CD4-positive, alpha-beta T cell treated with Interleukin-6 at 100 ng/mL for 8 hours (primary cell): ENCODE results near the gene MALL.
"Not testable (repeated sequence)": the region's sequence is repeated elsewhere in the genome, so short reads cannot be mapped to it uniquely, and the experiment has no call there.

Experiments
- DNase-seq: peaks from one replicate; pipeline ENCODE4 v3.0.0-alpha.2; 2020; ENCODE audit warnings: mixed read lengths, low spot score

MALL gene

GRCh38 chr2:110050222-110050621 is 65.4 kb downstream of the MALL start:
- DNase-seq: not testable (repeated sequence)

DNA sequence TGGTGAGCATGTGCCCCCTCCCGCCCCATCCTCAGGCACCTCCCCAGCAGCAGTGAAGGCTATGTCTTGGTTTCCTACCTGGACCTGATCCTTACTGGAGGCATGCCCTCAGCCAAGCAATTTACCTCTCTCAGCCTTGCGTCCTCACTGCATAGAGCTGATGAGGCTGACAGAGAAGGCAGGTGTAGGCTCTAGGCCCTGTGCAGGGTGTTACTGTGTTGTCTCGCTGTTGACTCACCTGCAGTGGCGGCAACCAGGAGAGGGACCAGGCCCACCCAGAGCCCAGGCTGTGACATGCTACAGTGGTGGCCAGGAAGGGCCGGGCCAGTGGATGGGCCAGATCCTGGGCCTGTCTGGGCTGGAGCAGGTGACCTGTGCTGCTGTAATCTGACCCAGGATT is 65.9 kb downstream of the MALL start:
- DNase-seq: not testable (repeated sequence)

DNA sequence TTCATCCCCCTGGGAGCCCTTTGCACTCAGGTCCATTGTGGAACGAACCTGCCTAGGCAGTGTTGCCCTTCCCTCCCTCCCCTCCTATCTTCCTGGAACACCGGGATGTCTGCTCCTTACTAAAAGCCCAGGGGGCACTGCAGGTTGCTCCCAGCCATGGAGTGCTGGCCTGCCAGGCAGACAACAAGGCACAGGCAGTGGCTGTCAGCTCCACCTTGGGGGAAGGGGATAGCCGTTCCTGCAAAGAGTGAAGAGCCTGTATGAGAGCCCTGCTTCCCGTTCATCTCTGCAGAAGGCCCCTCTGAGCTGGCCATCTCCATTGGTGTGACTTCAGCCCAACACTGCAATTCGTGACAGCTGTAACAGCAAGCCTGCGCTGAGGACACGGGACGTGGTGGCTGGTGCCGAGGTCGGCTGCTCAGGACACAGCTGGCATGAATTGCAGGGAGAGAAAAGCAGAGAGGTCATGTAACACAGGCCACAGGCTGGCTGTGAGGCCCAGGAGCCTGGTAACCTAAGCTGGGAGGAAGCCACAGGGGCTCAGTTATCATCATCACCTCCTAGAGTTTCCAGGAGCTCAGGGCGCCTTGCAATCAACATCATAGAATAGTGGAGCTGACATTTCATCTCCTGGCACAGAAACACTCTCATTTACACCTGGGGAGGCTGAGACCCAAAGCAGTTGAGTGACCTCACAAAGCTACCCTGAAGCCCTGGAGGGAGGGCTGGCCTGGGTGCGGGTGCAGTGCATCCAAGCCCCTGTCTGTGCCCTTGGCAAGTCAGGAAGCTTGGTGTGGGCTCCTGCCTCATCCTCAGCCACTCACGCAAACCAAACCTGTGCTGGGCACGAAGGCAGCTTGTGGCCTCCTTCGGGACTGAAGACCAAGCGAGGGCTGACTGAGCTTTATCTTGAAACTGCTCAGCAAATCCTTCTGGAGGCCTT is 67.1 kb downstream of the MALL start:
- DNase-seq: not testable (repeated sequence)

GRCh38 chr2:110047225-110047624 is 68.4 kb downstream of the MALL start:
- DNase-seq: not testable (repeated sequence)

GRCh38 chr2:110041941-110042660 is 73.5 kb downstream of the MALL start:
- not testable (repeated sequence) for DNase-seq

- DNase-seq: not testable (repeated sequence)
Observed at GRCh38 chr2:110037336-110037735, 78.3 kb downstream of the MALL start.

GRCh38 chr2:110035384-110035783 is 80.2 kb downstream of the MALL start:
- not testable (repeated sequence) for DNase-seq

DNA sequence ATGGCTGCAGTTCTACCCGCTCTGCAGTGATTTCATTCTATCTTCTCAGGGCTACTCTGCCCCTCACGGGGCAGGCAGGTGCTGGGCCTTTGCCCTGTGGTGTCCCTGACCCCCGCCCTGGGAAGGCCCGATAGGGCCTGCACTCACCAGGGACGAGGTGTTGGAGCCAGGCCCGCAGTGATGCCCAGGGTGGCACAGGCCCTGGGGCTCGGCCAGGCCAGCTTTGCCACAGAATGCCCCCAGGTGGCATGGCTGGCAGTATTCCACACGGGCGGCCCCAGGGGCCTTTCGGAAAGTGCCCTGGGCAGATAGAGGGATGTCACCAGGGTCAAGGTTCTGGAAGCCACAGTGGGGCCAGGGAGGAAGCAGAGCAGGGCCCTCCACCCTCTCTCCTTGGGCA is 80.7 kb downstream of the MALL start:
- not testable (repeated sequence) for DNase-seq
